CD4-positive, CD25-positive, alpha-beta regulatory T cell (primary cell): ENCODE data around the gene MBOAT1. TPM values are rescaled to one million over a fixed set of nuclear protein-coding genes. Genes with fewer than 3 reads are reported as not detected.
A peak's percentile ranks its signal among the peaks of the same experiment; 100 is the strongest.

Experiments used
- ATAC-seq, 2 donors: fragments of 150-1000 bp; cut with Tn5 transposase; one replicate each; pipeline ENCODE4 v1.10.0; 2021; ENCODE audit warnings: low read depth in 2 of 2, moderate number of reproducible peaks in 2 of 2, moderate library complexity in 1 of 2
- DNase-seq, 3 donors: peaks; one replicate each; pipeline versions ENCODE4 v3.0.0 to v3.0.0-alpha.2; 2012 to 2022; ENCODE audit warnings: mixed read lengths in 1 of 3
- H3K27ac ChIP-seq: one replicate; pipeline ENCODE4 v1.7.0; 2013; ENCODE audit warnings: mild to moderate bottlenecking, low read length; ENCODE audit not compliant: insufficient read depth, poor library complexity, severe bottlenecking
- H3K27me3 ChIP-seq: one replicate; pipeline ENCODE4 v1.7.0; 2013; ENCODE audit warnings: low read length; ENCODE audit not compliant: control insufficient read depth, insufficient read depth
- H3K36me3 ChIP-seq: one replicate; pipeline ENCODE4 v1.7.0; 2013; ENCODE audit warnings: mild to moderate bottlenecking, low read length, moderate library complexity; ENCODE audit not compliant: control insufficient read depth, insufficient read depth
- H3K4me1 ChIP-seq: 2 replicates; pipeline ENCODE4 v1.7.0; 2013; ENCODE audit warnings: mild to moderate bottlenecking, low read length; ENCODE audit not compliant: insufficient read depth, control insufficient read depth, poor library complexity, severe bottlenecking
- H3K4me3 ChIP-seq: one replicate; pipeline ENCODE4 v1.7.0; 2013; ENCODE audit warnings: low read depth, mild to moderate bottlenecking, low read length, moderate library complexity
- H3K9me3 ChIP-seq, 2 experiments: 1 replicate in 1 of 2; 2 replicates in 1 of 2; pipeline ENCODE4 v1.7.0; 2013; ENCODE audit warnings: low read length in 2 of 2, mild to moderate bottlenecking in 1 of 2, moderate library complexity in 1 of 2; ENCODE audit not compliant: control insufficient read depth in 2 of 2
- H3K27ac Mint-ChIP-seq, 3 donors: one replicate each; pipeline ENCODE4 v1.8.0; 2020 to 2022; ENCODE audit warnings: mild to moderate bottlenecking in 3 of 3, mixed read lengths in 3 of 3, moderate library complexity in 2 of 3
- H3K27me3 Mint-ChIP-seq: one replicate; pipeline ENCODE4 v1.8.0; 2022; ENCODE audit warnings: mild to moderate bottlenecking, mixed read lengths
- H3K36me3 Mint-ChIP-seq: one replicate; pipeline ENCODE4 v1.8.0; 2020; ENCODE audit warnings: mixed read lengths
- H3K4me1 Mint-ChIP-seq, 4 donors: one replicate each; pipeline ENCODE4 v1.8.0; 2020 to 2022; ENCODE audit warnings: mixed read lengths in 4 of 4, mild to moderate bottlenecking in 1 of 4
- H3K4me3 Mint-ChIP-seq, 4 donors: one replicate each; pipeline ENCODE4 v1.8.0; 2020 to 2022; ENCODE audit warnings: mild to moderate bottlenecking in 4 of 4, mixed read lengths in 4 of 4, moderate library complexity in 3 of 4
- H3K9me3 Mint-ChIP-seq, 7 donors: one replicate each; pipeline ENCODE4 v1.8.0; 2020 to 2022; ENCODE audit warnings: mixed read lengths in 7 of 7, mild to moderate bottlenecking in 3 of 7, moderate library complexity in 2 of 7
- polyA plus RNA-seq, 4 donors: library from polyadenylated mRNA; unstranded; fragments of 300-500 nt; fragmentation: Illumina TruSeq; gene quantifications; one replicate each; pipeline ENCODE4 v1.2.3, GENCODE V29; 2021
- total RNA-seq: library from RNA; stranded (reverse); gene quantifications from one replicate; pipeline ENCODE4 v1.2.3, GENCODE V29; 2022

The MBOAT1 gene
- total and polyA plus RNA-seq, 5 donors from 2014 or later = 3.6 to 26.4 (median 6.0) TPM

DNA sequence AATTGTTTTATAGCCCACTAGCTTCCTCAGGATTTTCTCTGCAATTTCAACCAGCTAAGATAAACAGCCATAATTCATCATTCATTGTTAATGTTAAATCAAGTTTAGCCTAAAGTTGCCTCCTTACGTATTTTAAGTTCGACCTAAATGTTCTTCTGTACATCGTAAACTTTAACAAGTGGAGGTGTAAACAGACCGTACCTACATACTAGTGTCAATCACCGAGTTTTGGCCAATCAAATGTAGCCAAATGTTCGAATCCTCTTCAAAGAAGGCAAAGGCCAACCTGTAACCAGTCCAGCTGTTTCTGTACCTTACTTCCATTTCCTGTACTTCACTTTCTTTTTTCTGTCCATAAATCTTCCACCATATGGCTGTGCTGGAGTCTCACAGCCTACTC, 13.5 kb downstream of the MBOAT1 start:
- H3K36me3 Mint-ChIP-seq = peaks cover 10% of the 10 kb centered on the region
- H3K4me3 Mint-ChIP-seq = peak overlapping the region in 1 of 4 donors; percentile 13
- H3K4me1 Mint-ChIP-seq = peaks cover 13 to 51% (median 31%) of the 10 kb centered on the region in 4 donors
- Histone ChIP-seq H3K36me3 (peaks cover 6% of the 10 kb centered on the region), H3K4me3 (no peak overlapping the region), H3K27ac (no peak overlapping the region), H3K9me3 (no peaks in the 10 kb centered on the region), H3K4me1 (peaks cover 26% of the 10 kb centered on the region), H3K27me3 (no peaks in the 10 kb centered on the region)
- ATAC-seq (no peak), DNase-seq (no peak)
- H3K27me3 Mint-ChIP-seq = no peaks in the 10 kb centered on the region
- peak overlapping the region in 2 of 3 donors; percentile 2 to 23 for H3K27ac Mint-ChIP-seq
- H3K9me3 Mint-ChIP-seq = peaks cover 0 to 2% (median 0%) of the 10 kb centered on the region in 7 donors

DNA sequence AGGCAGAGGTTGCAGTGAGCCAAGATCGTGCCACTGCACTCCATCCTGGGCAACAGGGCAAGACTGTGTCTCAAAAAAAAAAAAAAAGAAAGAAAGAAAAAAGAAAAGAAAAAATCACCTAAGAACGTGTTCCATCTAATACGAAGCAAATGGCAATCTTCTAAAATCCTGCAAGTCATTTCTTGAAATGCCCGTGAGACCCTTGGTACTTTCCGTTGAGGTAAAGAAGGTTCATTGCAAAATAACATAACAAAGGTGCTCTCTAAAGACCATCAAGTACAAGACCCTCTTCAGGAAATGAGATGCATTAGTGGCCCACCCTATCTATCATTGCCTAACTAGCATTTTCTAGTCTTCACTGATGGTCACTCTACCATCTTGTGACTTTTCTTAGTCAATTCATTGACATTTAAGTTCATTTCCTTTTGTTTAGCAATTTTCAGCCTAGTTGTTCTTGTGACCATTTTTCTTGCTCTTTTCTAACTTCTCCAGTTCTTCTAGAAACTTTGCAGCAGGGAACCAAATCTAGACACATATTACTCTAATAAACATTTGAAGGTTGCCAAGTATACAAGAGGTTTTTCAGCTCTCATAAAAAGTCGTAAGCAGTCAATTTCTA, 14.0 kb downstream of the MBOAT1 start:
- H3K36me3 ChIP-seq = peaks cover 6% of the 10 kb centered on the region
- no peak for DNase-seq
- H3K9me3 ChIP-seq = no peaks in the 10 kb centered on the region
- Mint-ChIP-seq H3K27ac (no peak overlapping the region), H3K36me3 (peaks cover 10% of the 10 kb centered on the region), H3K4me1 (peaks cover 11 to 46% (median 28%) of the 10 kb centered on the region in 4 donors), H3K4me3 (peak overlapping the region in 1 of 4 donors; percentile 13), H3K27me3 (no peaks in the 10 kb centered on the region), H3K9me3 (peaks cover 0 to 2% (median 0%) of the 10 kb centered on the region in 7 donors)
- H3K27me3 ChIP-seq = no peaks in the 10 kb centered on the region
- H3K27ac ChIP-seq = no peak overlapping the region
- H3K4me3 ChIP-seq = no peak overlapping the region
- peaks cover 21% of the 10 kb centered on the region for H3K4me1 ChIP-seq
- ATAC-seq = no peak

DNA sequence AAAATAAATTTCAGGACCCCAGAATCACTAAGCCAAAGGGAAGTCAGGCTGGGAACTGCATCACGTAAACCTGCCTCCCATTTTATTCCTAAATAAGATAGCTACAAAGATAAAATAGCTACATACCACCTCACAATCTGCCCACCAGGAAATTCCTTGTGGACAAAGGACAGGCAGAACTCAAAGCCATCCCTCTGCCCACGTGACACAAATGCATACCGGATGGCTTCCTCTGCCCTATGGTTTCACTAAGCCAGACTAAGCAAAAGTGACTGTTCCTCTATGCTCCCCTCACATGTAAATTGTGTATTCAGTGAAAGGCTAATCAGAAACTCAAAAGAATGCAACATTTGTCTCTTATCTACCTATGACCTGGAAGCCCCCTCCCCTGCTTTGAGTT, 15.0 kb downstream of the MBOAT1 start:
- Histone ChIP-seq H3K9me3 (no peaks in the 10 kb centered on the region), H3K36me3 (peaks cover 6% of the 10 kb centered on the region), H3K27me3 (no peaks in the 10 kb centered on the region), H3K27ac (no peak overlapping the region), H3K4me3 (no peak overlapping the region), H3K4me1 (peaks cover 11% of the 10 kb centered on the region)
- DNase-seq = no peak
- peaks cover 0 to 2% (median 0%) of the 10 kb centered on the region in 7 donors for H3K9me3 Mint-ChIP-seq
- H3K27me3 Mint-ChIP-seq = no peaks in the 10 kb centered on the region
- ATAC-seq = no peak
- peaks cover 15 to 44% (median 28%) of the 10 kb centered on the region in 4 donors for H3K4me1 Mint-ChIP-seq
- no peak overlapping the region for H3K27ac Mint-ChIP-seq
- H3K4me3 Mint-ChIP-seq = no peak overlapping the region
- H3K36me3 Mint-ChIP-seq = peaks cover 13% of the 10 kb centered on the region

DNA sequence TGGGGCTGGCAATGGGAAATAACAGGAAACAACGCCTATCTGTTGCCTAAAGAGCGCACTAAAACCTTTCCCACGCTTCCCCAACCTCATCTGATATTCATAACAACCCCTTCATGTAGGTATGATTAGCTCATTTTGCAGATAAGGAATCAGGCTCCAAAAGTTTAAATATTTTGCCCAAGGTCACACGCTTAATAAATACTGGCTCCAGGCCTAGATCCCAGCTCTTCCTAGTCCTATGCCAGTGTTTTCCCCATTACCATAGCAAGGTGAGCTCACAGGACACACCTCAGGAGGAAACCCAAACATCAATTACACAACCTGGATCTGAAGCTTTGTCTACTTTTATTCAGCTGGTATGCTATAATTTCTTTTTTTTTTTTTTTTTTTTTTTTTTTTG, 19.6 kb downstream of the MBOAT1 start:
- Mint-ChIP-seq H3K4me1 (peaks cover 16 to 27% (median 17%) of the 10 kb centered on the region in 4 donors), H3K27ac (peak overlapping the region in 1 of 3 donors; percentile 21), H3K36me3 (peaks cover 16% of the 10 kb centered on the region), H3K9me3 (peaks cover 0 to 5% (median 0%) of the 10 kb centered on the region in 7 donors), H3K27me3 (no peaks in the 10 kb centered on the region), H3K4me3 (no peak overlapping the region)
- Histone ChIP-seq H3K4me3 (no peak overlapping the region), H3K27me3 (no peaks in the 10 kb centered on the region), H3K4me1 (no peaks in the 10 kb centered on the region), H3K9me3 (no peaks in the 10 kb centered on the region), H3K36me3 (no peaks in the 10 kb centered on the region), H3K27ac (no peak overlapping the region)
- DNase-seq (no peak), ATAC-seq (no peak)

DNA sequence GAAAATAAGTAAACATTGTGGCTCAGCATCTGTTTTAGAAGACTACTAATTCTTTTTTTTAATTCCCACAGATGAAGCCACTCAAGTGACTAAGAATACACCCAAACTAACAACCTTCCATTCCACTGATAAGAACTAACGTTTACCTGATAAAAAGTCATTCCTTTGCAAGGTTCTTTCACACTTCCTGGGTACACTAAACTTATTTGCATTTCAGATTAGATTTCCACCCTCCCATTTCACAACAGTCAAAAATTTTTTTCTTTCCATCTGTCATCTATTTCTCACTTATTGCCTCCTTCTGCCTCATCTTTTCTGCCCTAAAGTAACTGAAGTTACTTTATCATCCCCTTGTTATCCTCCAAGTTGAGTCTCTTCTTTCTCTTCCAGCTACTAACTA, 20.3 kb downstream of the MBOAT1 start:
- Histone ChIP-seq H3K27me3 (no peaks in the 10 kb centered on the region), H3K4me1 (no peaks in the 10 kb centered on the region), H3K4me3 (no peak overlapping the region), H3K36me3 (peaks cover 3% of the 10 kb centered on the region), H3K27ac (no peak overlapping the region), H3K9me3 (no peaks in the 10 kb centered on the region)
- Mint-ChIP-seq H3K27ac (peak overlapping the region in 2 of 3 donors; percentile 21 to 74), H3K4me1 (peaks cover 12 to 27% (median 15%) of the 10 kb centered on the region in 4 donors), H3K27me3 (no peaks in the 10 kb centered on the region), H3K4me3 (no peak overlapping the region), H3K36me3 (peaks cover 22% of the 10 kb centered on the region), H3K9me3 (peaks cover 0 to 5% (median 0%) of the 10 kb centered on the region in 7 donors)
- DNase-seq (no peak), ATAC-seq (no peak)

DNA sequence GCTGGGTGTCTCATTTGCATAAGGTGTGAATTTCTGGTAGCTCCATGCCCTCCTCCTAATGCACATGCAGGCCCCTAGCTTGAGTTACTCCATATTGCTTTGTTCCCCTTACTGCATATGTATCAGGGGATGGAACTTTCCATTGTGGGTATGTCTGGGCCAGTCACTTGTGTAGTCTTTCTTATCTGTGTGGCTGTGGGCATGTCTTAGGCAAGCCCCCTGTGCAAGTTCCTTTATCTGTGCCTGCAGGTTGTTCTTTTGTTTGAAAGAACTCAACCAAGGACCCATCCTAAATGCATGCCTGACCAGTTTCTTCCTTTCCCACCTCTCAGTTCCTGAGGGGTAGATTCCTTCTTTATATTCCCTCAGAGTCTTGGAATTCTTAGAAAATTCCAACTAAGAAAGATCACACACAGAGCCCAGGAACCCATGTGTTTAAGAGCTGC, 23.6 kb downstream of the MBOAT1 start:
- Histone ChIP-seq H3K4me1 (no peaks in the 10 kb centered on the region), H3K27me3 (no peaks in the 10 kb centered on the region), H3K27ac (no peak overlapping the region), H3K4me3 (no peak overlapping the region), H3K36me3 (peaks cover 10% of the 10 kb centered on the region), H3K9me3 (no peaks in the 10 kb centered on the region)
- peaks cover 32% of the 10 kb centered on the region for H3K36me3 Mint-ChIP-seq
- DNase-seq (no peak), ATAC-seq (no peak)
- no peak overlapping the region for H3K4me3 Mint-ChIP-seq
- H3K9me3 Mint-ChIP-seq = peaks cover 0 to 3% (median 0%) of the 10 kb centered on the region in 7 donors
- H3K27ac Mint-ChIP-seq = no peak overlapping the region
- no peaks in the 10 kb centered on the region for H3K27me3 Mint-ChIP-seq
- H3K4me1 Mint-ChIP-seq = peaks cover 14 to 22% (median 15%) of the 10 kb centered on the region in 4 donors

DNA sequence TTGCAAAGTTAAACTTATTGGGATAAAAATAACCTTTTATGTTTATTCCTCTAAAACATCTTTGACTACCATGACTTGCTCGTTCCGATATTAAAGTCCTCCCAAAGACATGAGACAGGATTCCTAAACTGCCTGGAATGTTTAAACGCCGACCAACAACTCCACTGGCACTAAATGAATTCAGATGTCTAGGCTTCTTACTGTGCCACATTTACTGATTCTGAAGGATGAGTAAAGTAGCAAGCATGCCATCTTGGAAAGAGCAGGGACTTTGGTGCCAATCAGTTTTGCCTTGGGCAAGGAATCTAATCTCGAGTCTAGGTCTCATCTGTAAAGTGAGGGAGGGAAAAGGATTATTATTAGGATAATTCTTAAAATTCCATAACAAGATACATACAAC, 25.3 kb downstream of the MBOAT1 start:
- H3K36me3 ChIP-seq = peaks cover 10% of the 10 kb centered on the region
- H3K27ac Mint-ChIP-seq = no peak overlapping the region
- H3K4me3 Mint-ChIP-seq = no peak overlapping the region
- no peaks in the 10 kb centered on the region for H3K27me3 ChIP-seq
- no peaks in the 10 kb centered on the region for H3K27me3 Mint-ChIP-seq
- H3K27ac ChIP-seq = no peak overlapping the region
- H3K9me3 Mint-ChIP-seq = peaks cover 0 to 3% (median 1%) of the 10 kb centered on the region in 7 donors
- H3K36me3 Mint-ChIP-seq = peaks cover 43% of the 10 kb centered on the region
- DNase-seq = no peak
- H3K9me3 ChIP-seq = peaks cover 0 to 4% of the 10 kb centered on the region in 2 experiments
- H3K4me1 ChIP-seq = no peaks in the 10 kb centered on the region
- peaks cover 10 to 22% (median 13%) of the 10 kb centered on the region in 4 donors for H3K4me1 Mint-ChIP-seq
- H3K4me3 ChIP-seq = no peak overlapping the region
- no peak for ATAC-seq

DNA sequence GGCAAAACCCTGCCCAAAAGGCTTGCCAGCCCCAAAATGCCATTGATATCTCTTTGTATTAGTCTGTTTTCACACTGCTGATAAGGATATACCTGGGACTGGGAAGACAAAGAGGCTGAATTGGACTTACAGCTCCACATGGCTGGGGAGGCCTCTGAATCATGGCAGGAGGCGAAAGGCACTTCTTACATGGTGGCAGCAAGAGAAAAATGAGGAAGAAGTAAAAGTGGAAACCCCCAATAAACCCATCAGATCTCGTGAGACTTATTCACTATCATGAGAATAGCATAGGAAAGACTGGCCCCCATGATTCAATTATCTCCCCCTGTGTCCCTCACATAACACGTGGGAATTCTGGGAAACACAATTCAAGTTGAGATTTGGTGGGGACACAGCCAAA, 28.6 kb downstream of the MBOAT1 start:
- ATAC-seq = no peak
- Histone ChIP-seq H3K9me3 (peaks cover 0 to 4% of the 10 kb centered on the region in 2 experiments), H3K27me3 (no peaks in the 10 kb centered on the region), H3K4me3 (no peak overlapping the region), H3K4me1 (peaks cover 7% of the 10 kb centered on the region), H3K27ac (no peak overlapping the region), H3K36me3 (peaks cover 14% of the 10 kb centered on the region)
- no peak for DNase-seq
- Mint-ChIP-seq H3K4me3 (no peak overlapping the region), H3K4me1 (peaks cover 0 to 21% (median 17%) of the 10 kb centered on the region in 4 donors), H3K9me3 (peaks cover 0 to 3% (median 0%) of the 10 kb centered on the region in 7 donors), H3K27me3 (no peaks in the 10 kb centered on the region), H3K36me3 (peaks cover 55% of the 10 kb centered on the region), H3K27ac (no peak overlapping the region)
